ENCODE measurements around the gene COX20. TPM values are rescaled to one million over a fixed set of nuclear protein-coding genes. Genes with fewer than 3 reads are reported as not detected.

Gene COX20
- polyA plus RNA-seq, 1 of the 3 experiments (the other 2 are of a cell fraction): 24.8 TPM

GRCh38 chr1:244840219-244840794 is 4.8 kb downstream of the COX20 start:
- ChIA-PET POLR2A (no interaction called here), CTCF (interaction anchor here (1.5 to 1.7 kb wide), 2 partner anchors 22 to 202 kb away, joined by 3 to 5 read pairs; no protein-coding TSS in a partner anchor)
- Histone ChIP-seq H3K27me3 (ENCODE audit: insufficient read depth) (no peaks in the 10 kb centered on the region), H3K36me3 (replicated peaks in 1 of 2; ENCODE audit: control insufficient read depth in 1 of 2, insufficient read depth in 2 of 2, low read length in 1 of 2) (peaks cover 72 to 78% of the 10 kb centered on the region in 2 experiments), H3K4me1 (ENCODE audit: control insufficient read depth in 1 of 2, insufficient read depth in 2 of 2, low read depth in 1 of 2, low read length in 1 of 2) (peaks cover 15 to 20% of the 10 kb centered on the region in 2 experiments; a peak in 3 of 4 replicates), H3K9me2 (no peaks in the 10 kb centered on the region), H3K4me2 (no peak overlapping the region), H4K20me1 (ENCODE audit: insufficient read depth) (peaks cover 3% of the 10 kb centered on the region; the same call in 1 of the 2 replicates), H3K4me3 (ENCODE audit: low read depth in 2 of 2, low read length in 1 of 2) (no peak overlapping the region), H2AFZ (ENCODE audit: low read depth) (no peak overlapping the region), H3K79me2 (ENCODE audit: insufficient read depth) (peaks cover 93% of the 10 kb centered on the region), H3K9me3 (no peaks in the 10 kb centered on the region), H3K27ac (ENCODE audit: low read depth in 2 of 2, low read length in 1 of 2) (peak overlapping the region in 1 of 2 experiments; percentile 7; a peak in 2 of 4 replicates), H3K9ac (no peak overlapping the region), H3F3A (replicated peaks; ENCODE audit: insufficient read depth) (peaks cover 67% of the 10 kb centered on the region)
- no peak for DNase-seq
- TF ChIP-seq POLR2AphosphoS5 (IDR thresholded peaks at IDR 0.05; ENCODE audit: low read depth, low read length): 0 out of 2 replicates have a peak, but pooled peaks have one; percentile 39
- no peak for TF ChIP-seq FOSL2 (IDR thresholded peaks at IDR 0.05; ENCODE audit: borderline replicate concordance, low read depth)
- WGBS (ENCODE audit: low lambda C conversion rate): 89% methylated on average over 5 of the region's 5 CpGs

- Histone ChIP-seq H2AFZ (ENCODE audit: low read depth) (no peak overlapping the region), H3K27me3 (ENCODE audit: insufficient read depth) (no peaks in the 10 kb centered on the region), H3F3A (replicated peaks; ENCODE audit: insufficient read depth) (peaks cover 67% of the 10 kb centered on the region), H3K36me3 (replicated peaks in 1 of 2; ENCODE audit: control insufficient read depth in 1 of 2, insufficient read depth in 2 of 2, low read length in 1 of 2) (peaks cover 73 to 89% of the 10 kb centered on the region in 2 experiments), H4K20me1 (ENCODE audit: insufficient read depth) (peaks cover 3% of the 10 kb centered on the region; the same call in 1 of the 2 replicates), H3K4me3 (ENCODE audit: low read depth in 2 of 2, low read length in 1 of 2) (no peak overlapping the region), H3K79me2 (ENCODE audit: insufficient read depth) (peaks cover 95% of the 10 kb centered on the region), H3K27ac (ENCODE audit: low read depth in 2 of 2, low read length in 1 of 2) (peak overlapping the region; percentile 5 to 39; a peak in 1 of 4 replicates), H3K4me1 (ENCODE audit: control insufficient read depth in 1 of 2, insufficient read depth in 2 of 2, low read depth in 1 of 2, low read length in 1 of 2) (peaks cover 15 to 20% of the 10 kb centered on the region in 2 experiments; a peak in 3 of 4 replicates), H3K9me3 (no peaks in the 10 kb centered on the region), H3K9me2 (no peaks in the 10 kb centered on the region), H3K9ac (no peak overlapping the region), H3K4me2 (no peak overlapping the region)
- no peak for DNase-seq
- POLR2A ChIA-PET: interaction anchor here (1.3 kb wide), 1 partner anchor 9 kb away, joined by 3 read pairs; no protein-coding TSS in a partner anchor
- no peak for TF ChIP-seq CTCF (IDR thresholded peaks at IDR 0.05)
- TF ChIP-seq TCF12 (IDR thresholded peaks at IDR 0.05): no peak
- TF ChIP-seq FOXJ3 (CRISPR knock-in tag; IDR thresholded peaks at IDR 0.05): no peak
- TF ChIP-seq RAD21 (IDR thresholded peaks at IDR 0.05; ENCODE audit: low read length): no peak
- no peak for TF ChIP-seq FOSL2 (IDR thresholded peaks at IDR 0.05; ENCODE audit: borderline replicate concordance, low read depth)
- CTCF ChIA-PET: interaction anchor here (2.9 kb wide), 1 partner anchor 201 kb away, joined by 10 read pairs; no protein-coding TSS in a partner anchor
- 90% methylated on average over 9 of the region's 9 CpGs for WGBS (ENCODE audit: low lambda C conversion rate)
Observed at GRCh38 chr1:244841273-244841927, 5.9 kb downstream of the COX20 start.
